NCI-H524 treated with DMSO at 0.1 percent for 48 hours (cell line): ENCODE measurements around the gene PPM1G.
"Not testable (repeated sequence)": the region's sequence is repeated elsewhere in the genome, so short reads cannot be mapped to it uniquely, and the experiment has no call there.

Experiments used
- DNase-seq: peaks from one replicate; lab custom pipeline; 2025; lab: John Stamatoyannopoulos, UW

The PPM1G gene, protein sequence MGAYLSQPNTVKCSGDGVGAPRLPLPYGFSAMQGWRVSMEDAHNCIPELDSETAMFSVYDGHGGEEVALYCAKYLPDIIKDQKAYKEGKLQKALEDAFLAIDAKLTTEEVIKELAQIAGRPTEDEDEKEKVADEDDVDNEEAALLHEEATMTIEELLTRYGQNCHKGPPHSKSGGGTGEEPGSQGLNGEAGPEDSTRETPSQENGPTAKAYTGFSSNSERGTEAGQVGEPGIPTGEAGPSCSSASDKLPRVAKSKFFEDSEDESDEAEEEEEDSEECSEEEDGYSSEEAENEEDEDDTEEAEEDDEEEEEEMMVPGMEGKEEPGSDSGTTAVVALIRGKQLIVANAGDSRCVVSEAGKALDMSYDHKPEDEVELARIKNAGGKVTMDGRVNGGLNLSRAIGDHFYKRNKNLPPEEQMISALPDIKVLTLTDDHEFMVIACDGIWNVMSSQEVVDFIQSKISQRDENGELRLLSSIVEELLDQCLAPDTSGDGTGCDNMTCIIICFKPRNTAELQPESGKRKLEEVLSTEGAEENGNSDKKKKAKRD

DNA sequence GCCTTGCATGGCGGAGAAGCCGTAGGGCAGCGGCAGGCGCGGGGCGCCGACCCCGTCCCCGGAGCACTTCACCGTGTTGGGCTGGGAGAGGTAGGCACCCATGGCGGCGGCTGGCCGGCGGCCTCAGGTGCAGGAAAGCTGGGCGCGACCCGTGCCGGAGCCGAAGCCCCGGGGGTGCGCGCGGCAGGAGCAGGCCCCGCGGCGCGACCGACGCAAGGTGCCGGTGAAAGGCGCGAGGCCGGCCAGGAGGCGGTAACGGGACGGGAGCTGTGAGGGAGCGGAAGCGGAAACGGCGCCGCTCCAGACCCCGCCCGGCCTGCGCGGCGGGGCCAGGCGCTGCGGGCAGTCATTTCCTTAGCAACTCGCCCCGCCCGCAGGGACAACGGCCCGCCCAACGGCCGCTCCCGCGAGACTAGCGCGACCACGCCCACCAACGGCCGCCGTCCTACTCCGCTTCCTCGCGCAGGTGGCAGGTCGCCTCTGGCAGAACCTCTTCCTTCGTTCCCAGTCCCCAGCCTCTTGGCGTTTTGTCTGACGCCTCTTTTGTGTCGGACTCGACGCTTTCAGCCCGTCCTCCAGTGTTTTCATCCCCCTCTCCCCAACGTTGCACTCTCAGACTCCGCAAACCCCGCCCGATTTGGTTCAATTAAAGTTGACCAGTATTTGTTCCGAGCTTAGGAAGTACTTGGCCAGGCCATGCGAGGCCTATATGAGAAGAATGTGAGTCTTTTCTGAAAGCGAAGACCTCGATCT lies at the start of gene PPM1G:
Gene PPM1G (minus strand): TSS at position 271 of the 753 bp plus-strand sequence. CDS start 169 bp downstream, at position 102.
- peak; percentile 59 for DNase-seq

DNA sequence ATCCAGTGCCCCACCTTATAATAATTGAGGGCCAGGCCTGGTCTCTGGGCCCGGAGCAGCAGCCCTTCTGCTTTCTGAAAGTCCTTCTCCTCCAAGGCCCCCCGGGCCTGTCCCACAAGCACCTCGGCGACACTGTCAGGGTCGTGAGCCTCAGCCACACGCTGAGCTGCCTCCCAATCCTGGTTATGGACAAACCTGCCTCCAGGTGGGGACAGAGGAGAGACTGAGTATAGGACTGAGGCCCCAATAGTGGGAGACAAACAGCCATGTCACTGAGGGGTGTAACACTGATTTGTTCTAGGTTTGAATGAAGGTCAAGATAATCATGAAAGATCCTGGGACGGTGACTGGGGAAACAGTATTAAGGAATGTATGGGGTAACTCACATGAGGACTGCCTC lies 44.6 kb upstream of the PPM1G start:
- DNase-seq, result no peak

DNA sequence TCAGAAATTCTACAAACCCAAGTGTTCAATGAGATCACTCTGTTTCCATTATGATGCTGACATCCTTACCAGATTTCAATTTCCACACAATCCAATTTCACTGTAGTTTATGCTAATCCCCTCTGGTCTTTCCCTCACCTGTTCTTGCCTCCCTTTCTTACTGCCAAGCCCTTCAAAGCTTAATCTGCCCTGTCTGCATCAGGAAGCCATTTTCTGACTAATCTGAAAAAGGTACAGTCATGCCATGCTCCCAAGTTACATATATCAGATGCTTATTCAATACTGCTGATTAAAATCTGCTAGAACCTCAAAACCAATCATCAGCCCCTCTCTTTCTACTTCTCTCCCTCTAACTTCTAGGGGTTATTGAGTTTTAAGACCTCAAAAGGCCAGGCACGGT lies 41.7 kb upstream of the PPM1G start:
- no peak for DNase-seq

DNA sequence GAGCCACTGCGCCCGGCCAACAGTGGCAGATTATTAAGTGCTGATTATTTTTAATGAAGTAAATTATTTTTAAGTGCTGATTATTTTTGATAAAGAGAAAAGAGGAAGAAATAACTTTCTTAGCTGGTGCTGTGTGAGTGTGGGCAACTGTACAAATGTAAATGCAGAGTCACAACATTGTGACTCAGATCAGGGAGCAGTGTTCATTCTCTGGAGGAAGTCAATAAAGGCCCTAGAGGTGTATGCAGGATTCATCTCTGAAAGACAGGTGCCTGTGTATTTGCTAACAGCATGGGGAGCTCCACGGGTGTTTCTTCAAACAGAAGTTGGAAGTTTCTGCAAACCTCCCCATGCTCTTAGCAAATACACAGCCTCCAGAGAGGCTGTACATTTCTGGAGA lies 39.0 kb upstream of the PPM1G start:
- no peak for DNase-seq

DNA sequence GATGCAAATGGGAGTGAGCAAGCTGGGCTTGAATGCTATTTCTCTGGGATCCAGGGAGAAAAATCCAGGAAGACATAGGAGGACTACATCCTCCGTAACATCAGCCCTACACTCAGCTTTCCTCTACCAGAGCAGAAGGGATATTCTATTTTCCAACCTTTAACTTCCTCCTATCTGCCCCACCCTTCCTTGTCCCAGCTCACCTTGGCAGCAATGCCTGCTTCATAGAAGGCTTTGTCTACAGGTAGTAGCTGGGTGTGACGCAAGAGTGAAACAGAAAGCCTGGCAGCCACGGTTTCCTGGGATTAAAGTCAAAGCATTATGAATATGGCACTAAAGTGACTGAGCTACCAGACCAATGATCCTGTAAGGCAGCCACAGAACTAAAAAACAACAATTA lies 36.7 kb upstream of the PPM1G start:
- no peak for DNase-seq

DNA sequence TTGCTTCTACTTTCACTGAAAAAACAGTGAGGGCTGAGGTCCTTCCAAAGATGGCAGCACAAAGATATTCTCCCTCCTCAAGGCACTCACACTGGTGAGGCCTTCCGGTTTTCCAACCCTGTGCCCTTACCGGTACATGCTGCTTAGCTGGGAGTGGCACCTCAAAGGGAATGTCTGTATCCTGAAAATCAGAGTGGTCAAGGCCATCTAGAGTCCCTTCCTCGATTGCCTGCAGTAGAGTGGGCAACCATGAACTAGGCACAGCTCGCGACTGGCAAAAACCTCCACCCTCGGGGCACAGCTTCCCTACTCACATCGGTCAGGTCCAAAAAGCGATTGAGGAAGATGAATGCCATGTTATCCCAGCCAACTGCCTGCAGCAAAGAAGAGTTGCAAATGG lies 36.2 kb upstream of the PPM1G start:
- DNase-seq, result no peak

DNA sequence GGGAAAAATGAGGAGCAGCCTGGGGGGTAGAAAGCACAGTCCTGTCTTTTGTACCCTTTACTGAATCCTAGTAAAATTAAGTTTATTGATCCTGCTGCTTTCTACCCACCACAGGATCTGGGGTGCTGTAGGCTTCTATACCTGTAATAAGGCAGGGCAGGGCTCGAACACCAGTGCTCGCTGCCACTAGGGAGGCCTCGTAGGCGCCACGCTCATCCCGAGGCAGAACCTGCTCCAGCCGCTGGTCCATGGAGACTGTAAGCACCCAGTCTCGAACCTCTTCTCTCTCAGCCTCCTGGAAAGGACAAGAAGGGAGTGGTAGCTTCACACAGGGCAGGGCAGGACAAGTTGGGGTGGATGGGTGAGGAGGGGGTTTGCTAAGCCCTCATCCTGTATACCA lies 35.8 kb upstream of the PPM1G start:
- DNase-seq, result no peak

DNA sequence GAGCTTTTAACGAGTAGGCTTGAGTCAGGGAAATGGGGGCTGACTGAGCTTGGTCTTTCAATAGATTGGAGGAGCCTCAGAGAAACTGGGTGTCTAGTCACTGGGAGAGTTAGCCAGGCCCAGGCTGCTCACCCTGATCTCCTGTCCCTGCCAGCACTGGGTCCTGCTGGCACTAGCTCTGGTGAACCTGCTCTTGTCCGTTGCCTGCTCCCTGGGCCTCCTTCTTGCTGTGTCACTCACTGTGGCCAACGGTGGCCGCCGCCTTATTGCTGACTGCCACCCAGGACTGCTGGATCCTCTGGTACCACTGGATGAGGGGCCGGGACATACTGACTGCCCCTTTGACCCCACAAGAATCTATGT lies 33.5 kb upstream of the PPM1G start:
- no peak for DNase-seq

DNA sequence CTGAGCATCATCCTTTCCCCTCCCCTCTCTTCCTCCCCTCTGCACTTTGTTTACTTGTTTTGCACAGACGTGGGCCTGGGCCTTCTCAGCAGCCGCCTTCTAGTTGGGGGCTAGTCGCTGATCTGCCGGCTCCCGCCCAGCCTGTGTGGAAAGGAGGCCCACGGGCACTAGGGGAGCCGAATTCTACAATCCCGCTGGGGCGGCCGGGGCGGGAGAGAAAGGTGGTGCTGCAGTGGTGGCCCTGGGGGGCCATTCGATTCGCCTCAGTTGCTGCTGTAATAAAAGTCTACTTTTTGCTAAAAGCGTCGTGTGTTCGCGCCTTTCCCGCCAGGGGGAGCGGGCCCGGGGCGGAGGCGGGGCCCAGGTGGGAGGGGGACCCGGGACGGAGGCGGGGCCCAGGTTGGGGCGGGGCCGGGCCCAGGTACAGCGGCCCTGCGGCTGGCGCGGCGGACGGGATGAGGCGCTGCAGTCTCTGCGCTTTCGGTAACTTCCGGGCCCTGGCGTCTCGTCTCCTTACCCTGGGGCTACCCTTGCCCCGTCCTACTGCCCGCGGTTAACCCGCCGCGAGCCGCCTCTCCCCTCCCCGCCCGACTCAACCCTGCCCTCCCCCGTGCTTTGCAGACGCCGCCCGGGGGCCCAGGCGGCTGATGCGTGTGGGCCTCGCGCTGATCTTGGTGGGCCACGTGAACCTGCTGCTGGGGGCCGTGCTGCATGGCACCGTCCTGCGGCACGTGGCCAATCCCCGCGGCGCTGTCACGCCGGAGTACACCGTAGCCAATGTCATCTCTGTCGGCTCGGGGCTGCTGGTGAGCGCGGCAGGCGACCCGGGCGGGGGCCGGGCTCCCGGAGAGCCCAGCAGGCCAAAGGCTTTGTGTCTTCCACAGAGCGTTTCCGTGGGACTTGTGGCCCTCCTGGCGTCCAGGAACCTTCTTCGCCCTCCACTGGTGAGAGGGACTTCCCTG lies 32.8 kb upstream of the PPM1G start, which contains the start of gene KRTCAP3:
Gene KRTCAP3 (plus strand): TSS at position 424 of the 962 bp plus-strand sequence. CDS start 32 bp downstream, at position 456.
- DNase-seq, result no peak

DNA sequence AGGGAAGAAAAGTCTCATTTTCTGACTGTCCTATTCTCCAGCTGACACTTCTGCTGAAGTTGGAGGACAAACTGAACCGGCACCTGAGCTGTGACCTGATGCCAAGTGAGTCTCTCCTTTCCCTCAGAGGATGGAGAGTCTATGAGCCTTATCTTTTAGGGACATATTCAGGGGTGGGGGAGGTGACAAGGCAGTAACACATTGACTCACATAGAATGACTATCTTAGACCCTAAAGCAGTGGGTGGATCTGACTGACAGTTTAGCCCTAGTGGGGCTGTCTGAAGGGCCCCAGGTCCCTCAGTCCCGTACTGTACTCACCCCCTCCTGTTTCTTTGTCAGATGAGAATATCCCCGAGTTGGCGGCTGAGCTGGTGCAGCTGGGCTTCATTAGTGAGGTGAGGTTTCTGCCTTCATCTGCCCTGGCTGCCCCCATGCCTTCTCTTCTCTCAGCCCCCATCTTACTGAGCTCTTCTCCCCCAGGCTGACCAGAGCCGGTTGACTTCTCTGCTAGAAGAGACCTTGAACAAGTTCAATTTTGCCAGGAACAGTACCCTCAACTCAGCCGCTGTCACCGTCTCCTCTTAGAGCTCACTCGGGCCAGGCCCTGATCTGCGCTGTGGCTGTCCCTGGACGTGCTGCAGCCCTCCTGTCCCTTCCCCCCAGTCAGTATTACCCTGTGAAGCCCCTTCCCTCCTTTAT lies 32.0 kb upstream of the PPM1G start:
- DNase-seq, result no peak

DNA sequence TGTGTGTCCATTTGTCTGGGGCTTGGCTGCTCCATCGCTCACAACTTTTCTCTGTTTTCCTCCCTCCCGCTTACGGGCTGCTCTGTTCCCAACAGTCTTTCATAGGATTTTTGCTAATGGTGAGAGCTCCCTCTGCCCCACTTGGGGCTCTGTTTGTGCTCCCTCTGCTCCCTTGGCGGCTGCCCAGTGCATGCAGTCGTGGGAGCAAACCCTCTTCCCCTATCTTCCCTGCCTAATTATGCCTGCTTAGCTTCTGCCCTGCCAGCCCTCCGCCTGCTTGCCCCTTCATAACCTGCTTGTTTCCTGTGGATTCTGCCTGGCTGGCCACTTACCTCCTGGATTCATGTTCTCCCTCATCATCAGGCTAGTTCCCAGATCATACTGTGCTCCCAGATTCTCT lies 26.2 kb upstream of the PPM1G start:
- DNase-seq, result no peak

DNA sequence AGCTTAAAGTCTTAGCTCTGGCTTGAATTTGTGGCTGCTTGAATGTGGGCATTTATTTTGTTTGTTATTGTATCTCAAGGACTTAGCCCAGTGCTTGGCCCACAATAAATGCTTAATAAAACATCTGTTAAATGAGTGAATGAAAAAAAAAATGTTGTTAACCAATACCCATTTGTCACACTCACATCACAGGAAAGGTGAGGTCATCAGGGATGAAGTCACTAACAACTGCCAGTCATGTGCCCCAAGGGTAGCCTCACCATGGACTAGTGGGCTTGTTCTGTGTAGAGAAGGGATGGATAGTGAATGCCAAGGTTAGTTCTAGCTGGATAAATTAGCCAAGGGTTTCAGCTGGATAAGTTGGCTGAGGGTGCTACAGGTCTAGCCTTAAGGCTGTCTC lies 22.0 kb upstream of the PPM1G start:
- DNase-seq, result no peak

DNA sequence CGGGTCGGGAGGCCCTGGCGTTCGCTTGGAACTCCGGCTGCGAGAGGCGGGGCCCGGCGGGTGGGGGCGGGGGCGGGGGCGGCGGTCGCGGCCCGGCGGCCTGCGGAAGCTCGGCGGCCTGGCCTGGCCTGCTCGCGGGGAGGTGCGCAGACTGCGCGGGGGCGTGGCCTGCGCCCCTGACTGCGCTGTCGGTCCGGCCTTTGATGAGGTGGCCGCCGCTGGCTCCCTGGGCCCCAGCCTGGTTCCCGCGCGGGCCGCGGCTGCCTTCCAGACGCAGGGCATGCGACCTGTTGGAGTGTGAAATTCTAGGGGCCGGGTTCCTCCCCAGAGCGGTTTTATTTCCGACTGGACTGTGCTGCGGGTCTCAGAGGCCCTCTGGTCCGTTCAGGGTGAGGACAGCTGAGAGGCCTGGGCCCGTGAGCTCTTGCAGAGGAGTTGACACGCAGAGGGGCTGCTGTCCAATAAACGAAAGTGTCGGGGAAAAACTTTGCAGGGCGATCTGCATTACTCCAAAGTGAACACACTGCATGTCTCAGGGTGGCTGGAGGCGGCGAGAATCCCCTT lies 19.7 kb upstream of the PPM1G start:
- DNase-seq, result no peak

DNA sequence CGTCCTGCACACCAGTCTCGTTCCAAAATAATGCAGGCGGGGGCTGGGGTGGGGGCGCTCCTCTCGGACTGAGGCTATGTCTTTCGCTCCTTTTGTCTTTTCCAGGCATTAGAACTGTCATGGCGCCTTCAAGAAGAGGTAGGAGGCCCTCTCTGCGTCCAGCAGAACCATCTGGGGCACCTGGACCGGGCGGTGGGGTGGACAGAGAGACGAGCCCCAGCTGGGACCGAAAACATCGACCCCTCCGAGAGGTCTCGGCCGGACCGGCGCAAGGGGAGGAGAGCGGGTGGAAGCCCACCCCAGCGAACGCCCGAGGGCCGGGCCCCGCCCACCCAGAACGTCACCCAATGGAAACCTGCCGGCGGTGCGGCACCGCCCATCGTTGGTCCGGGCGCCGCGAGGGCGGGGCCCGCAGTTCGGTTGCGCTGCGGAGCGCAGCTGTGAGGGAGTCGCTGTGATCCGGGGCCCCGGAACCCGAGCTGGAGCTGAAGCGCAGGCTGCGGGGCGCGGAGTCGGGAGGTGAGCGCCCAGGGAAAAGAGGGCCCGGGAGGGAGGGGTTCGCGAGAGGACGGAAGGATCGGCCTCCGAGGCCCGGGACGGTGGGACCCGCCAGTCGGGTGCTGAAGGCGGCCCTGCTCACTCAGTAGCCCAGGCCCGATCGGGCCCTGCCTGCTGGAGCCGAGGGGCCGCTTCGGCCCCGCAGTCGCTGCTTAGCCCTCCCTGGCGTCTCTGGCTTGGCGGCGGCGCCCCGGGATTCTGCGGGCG lies 19.0 kb upstream of the PPM1G start, which contains the start of gene NRBP1:
Gene NRBP1 (plus strand): TSS at position 419 of the 765 bp plus-strand sequence. CDS start 4,643 bp downstream, outside the sequence.
- DNase-seq, result peak; percentile 88

DNA sequence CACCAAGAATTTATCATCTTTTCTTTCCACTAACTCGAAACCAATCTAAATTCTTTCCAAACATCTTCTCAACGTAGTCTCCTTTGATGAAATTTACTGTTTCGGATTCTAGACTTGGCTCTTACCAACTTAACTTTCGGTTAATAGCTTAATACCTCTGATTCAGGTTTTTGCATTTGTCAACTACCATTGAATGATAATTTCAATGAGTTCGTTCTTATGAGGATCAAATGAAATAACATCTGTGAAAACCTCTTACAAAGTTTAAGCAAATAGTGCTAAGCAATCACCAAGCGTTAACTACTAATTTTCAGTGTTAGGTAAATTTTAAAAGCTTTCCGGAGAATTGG lies 18.4 kb upstream of the PPM1G start:
- no peak for DNase-seq

DNA sequence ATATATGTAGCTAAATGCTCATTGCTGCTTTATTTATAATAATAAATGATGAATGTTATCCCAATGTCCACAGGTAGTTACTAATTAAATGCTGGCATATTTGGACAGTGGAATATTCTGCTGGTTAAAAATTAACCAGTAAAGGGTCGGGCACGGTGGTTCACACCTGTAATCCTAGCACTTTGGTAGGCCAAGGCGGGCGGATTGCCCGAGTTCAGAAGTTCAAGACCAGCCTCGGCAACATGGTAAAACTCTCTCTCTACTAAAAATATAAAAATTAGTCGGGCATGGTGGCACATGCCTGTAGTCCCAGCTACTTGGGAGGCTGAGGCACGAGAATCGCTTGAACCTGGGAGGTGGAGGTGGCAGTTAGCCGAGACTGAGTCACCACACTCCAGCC lies 15.6 kb upstream of the PPM1G start:
- not testable (repeated sequence) for DNase-seq

DNA sequence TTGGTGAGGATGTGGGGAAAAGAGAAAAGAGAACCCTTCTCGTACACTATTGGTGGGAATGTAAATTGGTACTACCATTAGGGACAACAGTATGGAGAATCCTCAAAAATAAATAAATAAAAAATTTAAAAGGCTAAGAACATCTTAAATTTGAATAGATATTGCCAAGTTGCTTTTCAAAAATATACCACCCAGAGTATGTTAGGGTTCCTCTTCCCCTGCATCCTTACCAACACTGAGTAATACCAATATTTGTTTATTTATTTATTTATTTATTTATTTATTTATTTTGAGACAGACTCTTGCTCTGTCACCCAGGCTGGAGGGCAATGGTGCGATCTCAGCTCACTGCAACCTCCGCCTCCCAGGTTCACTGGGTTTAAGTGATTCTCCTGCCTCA lies 13.6 kb upstream of the PPM1G start:
- DNase-seq, result no peak

DNA sequence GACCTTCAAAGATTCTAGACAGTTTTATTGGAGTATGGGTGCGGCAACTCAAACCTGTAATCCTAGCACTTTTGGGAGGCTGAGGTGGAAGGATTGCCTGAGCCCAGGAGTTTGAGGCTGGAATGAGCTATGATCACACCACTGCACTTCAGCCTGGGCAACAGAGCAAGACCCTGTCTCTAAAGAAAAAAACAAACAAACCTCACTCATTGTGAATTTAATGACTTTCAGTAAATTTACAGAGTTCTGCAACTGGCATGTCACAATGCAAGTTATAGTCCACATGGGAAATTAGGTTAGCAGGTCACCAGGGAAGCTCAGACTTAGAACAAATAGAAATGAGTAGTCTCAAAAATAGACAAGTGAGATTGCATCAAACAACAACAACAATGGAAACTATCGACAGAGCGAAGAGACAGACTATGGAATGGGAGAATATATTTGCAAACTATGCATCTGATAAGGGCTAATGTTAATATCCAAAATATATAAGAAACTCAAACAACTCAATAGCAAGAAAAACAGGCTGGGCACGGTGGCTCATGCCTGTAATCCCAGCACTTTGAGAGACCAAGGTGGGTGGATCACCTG lies 12.4 kb upstream of the PPM1G start:
- no peak for DNase-seq

DNA sequence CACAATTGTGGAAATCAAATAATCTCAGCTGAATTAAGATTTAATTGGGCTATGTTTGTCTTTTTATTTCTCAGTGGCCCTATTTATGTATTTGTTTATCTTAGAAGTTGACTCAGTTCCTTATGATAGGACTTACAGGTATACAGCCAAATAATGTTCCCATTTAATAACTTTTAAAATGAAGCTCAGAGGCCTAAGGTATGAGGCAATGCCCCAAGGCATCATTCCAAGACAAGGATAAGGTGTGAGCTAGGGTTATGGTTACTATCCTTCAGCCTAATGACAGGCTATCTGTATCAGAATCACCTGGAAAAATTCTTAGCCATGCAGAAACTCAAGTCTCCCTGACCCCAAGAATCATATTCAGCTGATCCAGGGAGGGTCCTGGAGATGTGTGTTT lies 11.6 kb upstream of the PPM1G start:
- DNase-seq, result no peak

DNA sequence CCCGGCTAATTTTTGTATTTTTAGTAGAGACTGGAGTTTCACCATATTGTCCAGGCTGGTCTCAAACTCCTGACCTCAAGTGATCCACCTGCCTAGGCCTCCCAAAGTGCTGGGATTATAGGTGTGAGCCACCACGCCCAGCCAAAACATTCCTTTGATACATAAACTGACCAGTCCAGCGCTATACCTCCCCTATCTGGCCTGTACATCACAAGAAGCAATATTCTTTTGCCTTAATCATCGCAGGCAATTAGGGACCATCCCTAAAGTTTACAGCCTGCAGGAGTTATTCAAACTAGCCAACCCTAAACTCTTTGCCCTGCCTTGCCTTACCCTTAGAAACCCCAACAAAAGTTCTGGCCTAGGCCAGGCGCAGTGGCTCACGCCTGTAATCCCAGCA lies 6.8 kb upstream of the PPM1G start:
- DNase-seq, result no peak
